ENCODE data around the gene ARHGAP8. TPM values are rescaled to one million over a fixed set of nuclear protein-coding genes. Genes with fewer than 3 reads are reported as not detected.

ARHGAP8 gene
- total RNA-seq, 2 experiments from 2014 or later = not detected

DNA sequence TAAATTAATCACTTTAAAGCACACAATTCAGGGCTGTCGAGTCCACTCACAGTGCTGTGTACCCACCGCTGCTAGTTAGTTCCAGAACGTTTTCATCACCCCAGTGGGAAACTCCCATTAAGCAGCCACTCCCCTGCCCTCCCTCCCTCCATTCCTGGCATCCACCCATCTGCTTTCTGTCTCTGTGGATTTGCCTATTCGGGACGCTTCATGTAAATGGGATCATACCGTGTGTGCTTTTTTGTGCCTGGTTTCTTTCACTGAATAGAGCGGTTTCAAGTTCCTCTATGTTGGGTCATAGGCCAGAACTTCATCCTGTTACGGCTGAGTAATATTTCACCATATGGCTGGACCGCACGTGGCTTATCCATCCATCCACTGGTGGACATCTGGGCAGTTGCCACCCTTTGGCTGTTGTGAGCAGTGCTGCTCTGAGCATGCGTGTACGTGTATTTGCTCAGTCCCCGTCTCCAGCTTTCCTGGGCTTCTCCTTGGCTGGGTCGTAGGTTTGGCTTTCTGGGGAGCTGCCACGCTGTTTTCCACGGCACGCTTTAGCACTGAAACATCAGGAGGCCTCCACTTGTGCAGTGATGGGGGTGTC is 30.1 kb downstream of the ARHGAP8 start:
- H2AFZ ChIP-seq (ENCODE audit: low read length) = no peak overlapping the region
- H3K79me2 ChIP-seq (ENCODE audit: insufficient read depth, low read depth, low read length) = no peaks in the 10 kb centered on the region
- H3K9me3 ChIP-seq (ENCODE audit: low read length) = no peaks in the 10 kb centered on the region
- H3K4me2 ChIP-seq (ENCODE audit: low read length) = no peak overlapping the region
- intact Hi-C loops (cut with micrococcal nuclease; ENCODE audit: unreplicated experiment) = no loop called here
- no peaks in the 10 kb centered on the region for H3K4me1 ChIP-seq (ENCODE audit: insufficient read depth, low read length, poor library complexity, severe bottlenecking)
- ChIA-PET CTCF (ENCODE audit: unreplicated experiment) (no interaction called here), POLR2A (no interaction called here)
- no peak for DNase-seq (ENCODE audit: low spot score)
- H4K20me1 ChIP-seq (ENCODE audit: insufficient read depth, low read length) = no peaks in the 10 kb centered on the region
- BruUV-seq (replicated peaks) = no TSS peak
- H3K27ac ChIP-seq (ENCODE audit: low read depth, low read length, poor library complexity, severe bottlenecking) = no peak overlapping the region
- H3K36me3 ChIP-seq (ENCODE audit: insufficient read depth, low read length) = no peaks in the 10 kb centered on the region
- no peaks in the 10 kb centered on the region for H3K9me2 ChIP-seq (ENCODE audit: insufficient read depth, low read length)
- H3K4me3 ChIP-seq (ENCODE audit: low read depth, low read length, poor library complexity, severe bottlenecking) = no peak overlapping the region
- no peak for TF ChIP-seq EZH2phosphoT487 (IDR thresholded peaks at IDR 0.05; ENCODE audit: borderline replicate concordance, low read depth, low read length)
- TF ChIP-seq, protein P1, sequence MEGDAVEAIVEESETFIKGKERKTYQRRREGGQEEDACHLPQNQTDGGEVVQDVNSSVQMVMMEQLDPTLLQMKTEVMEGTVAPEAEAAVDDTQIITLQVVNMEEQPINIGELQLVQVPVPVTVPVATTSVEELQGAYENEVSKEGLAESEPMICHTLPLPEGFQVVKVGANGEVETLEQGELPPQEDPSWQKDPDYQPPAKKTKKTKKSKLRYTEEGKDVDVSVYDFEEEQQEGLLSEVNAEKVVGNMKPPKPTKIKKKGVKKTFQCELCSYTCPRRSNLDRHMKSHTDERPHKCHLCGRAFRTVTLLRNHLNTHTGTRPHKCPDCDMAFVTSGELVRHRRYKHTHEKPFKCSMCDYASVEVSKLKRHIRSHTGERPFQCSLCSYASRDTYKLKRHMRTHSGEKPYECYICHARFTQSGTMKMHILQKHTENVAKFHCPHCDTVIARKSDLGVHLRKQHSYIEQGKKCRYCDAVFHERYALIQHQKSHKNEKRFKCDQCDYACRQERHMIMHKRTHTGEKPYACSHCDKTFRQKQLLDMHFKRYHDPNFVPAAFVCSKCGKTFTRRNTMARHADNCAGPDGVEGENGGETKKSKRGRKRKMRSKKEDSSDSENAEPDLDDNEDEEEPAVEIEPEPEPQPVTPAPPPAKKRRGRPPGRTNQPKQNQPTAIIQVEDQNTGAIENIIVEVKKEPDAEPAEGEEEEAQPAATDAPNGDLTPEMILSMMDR (conservative IDR thresholded peaks at IDR 0.05; ENCODE audit: low read length) = no peak

DNA sequence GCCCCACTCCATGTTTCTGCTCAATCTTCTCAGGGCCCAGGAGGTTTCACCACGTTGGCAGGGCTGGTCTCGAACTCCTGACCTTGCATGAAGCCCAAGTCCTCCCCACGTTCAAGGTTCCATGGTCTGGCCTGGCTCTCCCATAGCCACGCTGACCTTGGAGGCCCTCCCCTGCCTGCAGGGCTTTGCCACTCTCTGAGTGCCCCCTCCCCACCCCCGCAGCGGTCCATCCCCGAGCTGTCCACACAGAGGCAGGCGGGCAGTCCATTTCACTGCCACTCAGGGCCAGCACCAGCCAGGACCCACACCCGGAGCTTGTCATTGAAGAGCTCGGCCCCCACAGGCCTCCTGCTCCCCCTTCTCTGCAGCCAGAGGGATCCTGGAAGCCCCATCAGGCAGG is 30.7 kb downstream of the ARHGAP8 start:
- Histone ChIP-seq H3K9me3 (ENCODE audit: low read length) (no peaks in the 10 kb centered on the region), H3K4me3 (ENCODE audit: low read depth, low read length, poor library complexity, severe bottlenecking) (no peak overlapping the region), H3K4me2 (ENCODE audit: low read length) (no peak overlapping the region), H3K9me2 (ENCODE audit: insufficient read depth, low read length) (no peaks in the 10 kb centered on the region), H4K20me1 (ENCODE audit: insufficient read depth, low read length) (no peaks in the 10 kb centered on the region), H3K79me2 (ENCODE audit: insufficient read depth, low read depth, low read length) (no peaks in the 10 kb centered on the region), H3K27ac (ENCODE audit: low read depth, low read length, poor library complexity, severe bottlenecking) (no peak overlapping the region), H2AFZ (ENCODE audit: low read length) (no peak overlapping the region), H3K36me3 (ENCODE audit: insufficient read depth, low read length) (no peaks in the 10 kb centered on the region), H3K4me1 (ENCODE audit: insufficient read depth, low read length, poor library complexity, severe bottlenecking) (no peaks in the 10 kb centered on the region)
- no TSS peak for BruUV-seq (replicated peaks)
- ChIA-PET POLR2A (no interaction called here), CTCF (ENCODE audit: unreplicated experiment) (no interaction called here)
- intact Hi-C loops (cut with micrococcal nuclease; ENCODE audit: unreplicated experiment) = no loop called here
- no peak for DNase-seq (ENCODE audit: low spot score)
- TF ChIP-seq, protein P1 (conservative IDR thresholded peaks at IDR 0.05; ENCODE audit: low read length) = no peak
- no peak for TF ChIP-seq EZH2phosphoT487 (IDR thresholded peaks at IDR 0.05; ENCODE audit: borderline replicate concordance, low read depth, low read length)

DNA sequence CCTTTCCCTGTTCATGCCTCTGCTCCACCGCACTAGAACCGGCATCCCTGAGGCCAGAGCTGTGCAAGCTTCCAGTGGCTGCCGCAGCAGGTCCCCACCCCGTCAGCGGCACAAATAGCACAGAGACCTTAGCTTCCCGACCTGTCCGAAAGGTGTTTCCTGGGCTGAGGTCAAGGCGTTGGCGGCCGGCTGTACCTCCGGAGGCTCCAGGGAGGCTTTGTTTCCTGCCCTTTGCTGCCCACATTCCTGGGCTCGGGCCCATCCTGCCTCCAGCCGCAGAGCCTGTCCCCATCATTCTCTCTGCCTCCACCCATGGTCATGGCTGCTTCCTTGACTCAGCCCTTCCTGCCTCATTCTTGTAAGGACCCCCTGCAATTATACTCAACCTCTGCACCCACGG is 31.2 kb downstream of the ARHGAP8 start:
- TF ChIP-seq EZH2phosphoT487 (IDR thresholded peaks at IDR 0.05; ENCODE audit: borderline replicate concordance, low read depth, low read length) = no peak
- TF ChIP-seq, protein P1 (conservative IDR thresholded peaks at IDR 0.05; ENCODE audit: low read length) = no peak
- no peaks in the 10 kb centered on the region for H3K36me3 ChIP-seq (ENCODE audit: insufficient read depth, low read length)
- no peak overlapping the region for H3K4me2 ChIP-seq (ENCODE audit: low read length)
- ChIA-PET CTCF (ENCODE audit: unreplicated experiment) (no interaction called here), POLR2A (no interaction called here)
- BruUV-seq (replicated peaks) = no TSS peak
- H3K9me3 ChIP-seq (ENCODE audit: low read length) = no peaks in the 10 kb centered on the region
- no peaks in the 10 kb centered on the region for H3K9me2 ChIP-seq (ENCODE audit: insufficient read depth, low read length)
- no peaks in the 10 kb centered on the region for H3K4me1 ChIP-seq (ENCODE audit: insufficient read depth, low read length, poor library complexity, severe bottlenecking)
- H3K27ac ChIP-seq (ENCODE audit: low read depth, low read length, poor library complexity, severe bottlenecking) = no peak overlapping the region
- intact Hi-C loops (cut with micrococcal nuclease; ENCODE audit: unreplicated experiment) = no loop called here
- no peak overlapping the region for H3K4me3 ChIP-seq (ENCODE audit: low read depth, low read length, poor library complexity, severe bottlenecking)
- no peaks in the 10 kb centered on the region for H3K79me2 ChIP-seq (ENCODE audit: insufficient read depth, low read depth, low read length)
- no peaks in the 10 kb centered on the region for H4K20me1 ChIP-seq (ENCODE audit: insufficient read depth, low read length)
- DNase-seq (ENCODE audit: low spot score) = no peak
- H2AFZ ChIP-seq (ENCODE audit: low read length) = no peak overlapping the region
